Measurements from ENCODE around the gene CRTC1. TPM values are rescaled to one million over a fixed set of nuclear protein-coding genes. Genes with fewer than 3 reads are reported as not detected.

The CRTC1 gene
- total and polyA plus RNA-seq, 2 of the 13 experiments (the other 11 are each of a cell fraction or from before 2014, with no cell fraction given): 2.0 to 2.7 TPM

- ATAC-seq (no peak), FAIRE-seq (no peak), DNase-seq (ENCODE audit: low spot score) (no peak)
- Histone ChIP-seq H4K20me1 (ENCODE audit: insufficient read depth, low read length) (no peaks in the 10 kb centered on the region), H3K4me2 (ENCODE audit: low read depth, low read length) (no peak overlapping the region), H3K79me2 (ENCODE audit: insufficient read depth, low read length) (no peaks in the 10 kb centered on the region), H2AFZ (ENCODE audit: low read length) (no peak overlapping the region), H3K9ac (ENCODE audit: insufficient read depth, low read depth, low read length) (no peak overlapping the region), H3K27me3 (ENCODE audit: control insufficient read depth in 1 of 2, insufficient read depth in 2 of 2, low read length in 2 of 2) (0 out of 5 replicates have a peak, but pooled peaks cover 0 to 8% of the 10 kb centered on the region in 2 experiments), H3K27ac (ENCODE audit: extremely low read length, insufficient read depth, low read length) (no peak overlapping the region), H3K4me1 (ENCODE audit: insufficient read depth, low read length) (peaks cover 13% of the 10 kb centered on the region), H3K9me3 (ENCODE audit: low read length) (no peaks in the 10 kb centered on the region), H3K36me3 (replicated peaks in 1 of 2; ENCODE audit: control insufficient read depth in 1 of 2, insufficient read depth in 2 of 2, low read length in 2 of 2) (no peaks in the 10 kb centered on the region), H3K4me3 (replicated peaks in 1 of 3; ENCODE audit: insufficient read depth in 1 of 3, low read depth in 2 of 3, low read length in 3 of 3) (no peak overlapping the region)
- 94% methylated on average over 10 of the region's 33 CpGs for WGBS (ENCODE audit: low lambda C conversion rate)
- peak; percentile 44 for TF ChIP-seq AGO2 (optimal IDR thresholded peaks at IDR 0.05; ENCODE audit: low read depth, low read length)
- TF ChIP-seq AGO1 (IDR thresholded peaks at IDR 0.05; ENCODE audit: low read depth, low read length, poor library complexity, severe bottlenecking): peak; percentile 8
- no peak for TF ChIP-seq TP53 (CRISPR knock-in tag; conservative IDR thresholded peaks at IDR 0.05)
- no TSS peak for BruUV-seq (replicated peaks)
- in situ Hi-C loops (cut with HindIII; ENCODE audit: extremely low pct_ligation_motif_present, low pct_unique_long_range_greater_than_20kb) (no loop called here), intact Hi-C loops (cut with micrococcal nuclease; ENCODE audit: unreplicated experiment) (no loop called here)
- ChIA-PET POLR2A (no interaction called here), CTCF (ENCODE audit: low intra/inter-chr PET ratio, low total read pairs) (no interaction called here)
Measured at GRCh38 chr19:18775586-18776287, 92.3 kb downstream of the CRTC1 start.

- H4K20me1 ChIP-seq (ENCODE audit: insufficient read depth, low read length): no peaks in the 10 kb centered on the region
- peaks cover 18% of the 10 kb centered on the region for H3K4me1 ChIP-seq (ENCODE audit: insufficient read depth, low read length)
- H3K27me3 ChIP-seq (ENCODE audit: control insufficient read depth in 1 of 2, insufficient read depth in 2 of 2, low read length in 2 of 2): 0 out of 5 replicates have a peak, but pooled peaks cover 0 to 8% of the 10 kb centered on the region in 2 experiments
- H3K4me3 ChIP-seq (replicated peaks in 1 of 3; ENCODE audit: insufficient read depth in 1 of 3, low read depth in 2 of 3, low read length in 3 of 3): no peak overlapping the region
- CTCF ChIA-PET (ENCODE audit: low intra/inter-chr PET ratio, low total read pairs): no interaction called here
- no peaks in the 10 kb centered on the region for H3K9me3 ChIP-seq (ENCODE audit: low read length)
- H3K27ac ChIP-seq (ENCODE audit: extremely low read length, insufficient read depth, low read length): no peak overlapping the region
- intact Hi-C loops (cut with micrococcal nuclease; ENCODE audit: unreplicated experiment) (no loop called here), in situ Hi-C loops (cut with HindIII; ENCODE audit: extremely low pct_ligation_motif_present, low pct_unique_long_range_greater_than_20kb) (no loop called here)
- H3K9ac ChIP-seq (ENCODE audit: insufficient read depth, low read depth, low read length): no peak overlapping the region
- H3K79me2 ChIP-seq (ENCODE audit: insufficient read depth, low read length): no peaks in the 10 kb centered on the region
- FAIRE-seq (no peak), DNase-seq (ENCODE audit: low spot score) (no peak), ATAC-seq (peak; percentile 3; the same call in 1 of the 3 replicates)
- no peaks in the 10 kb centered on the region for H3K36me3 ChIP-seq (replicated peaks in 1 of 2; ENCODE audit: control insufficient read depth in 1 of 2, insufficient read depth in 2 of 2, low read length in 2 of 2)
- no peak overlapping the region for H2AFZ ChIP-seq (ENCODE audit: low read length)
- POLR2A ChIA-PET: no interaction called here
- BruUV-seq (replicated peaks): no TSS peak
- 59% methylated on average over 5 of the region's 8 CpGs for WGBS (ENCODE audit: low lambda C conversion rate)
- H3K4me2 ChIP-seq (ENCODE audit: low read depth, low read length): no peak overlapping the region
- TF ChIP-seq BRD4 (CRISPR knock-in tag; IDR thresholded peaks at IDR 0.05): no peak
- no peak for TF ChIP-seq SATB2 (CRISPR knock-in tag; IDR thresholded peaks at IDR 0.05)
- TF ChIP-seq SMC3 (IDR thresholded peaks at IDR 0.05; ENCODE audit: low read length): 0 out of 2 replicates have a peak, but pooled peaks have one; percentile 2
- no peak for TF ChIP-seq ZEB1 (IDR thresholded peaks at IDR 0.05; ENCODE audit: insufficient replicate concordance, low read depth)
- TF ChIP-seq ZNF558 (CRISPR knock-in tag; IDR thresholded peaks at IDR 0.05; ENCODE audit: borderline replicate concordance): no peak
- no peak for TF ChIP-seq FOSL1 (CRISPR knock-in tag; IDR thresholded peaks at IDR 0.05; ENCODE audit: borderline replicate concordance)
- no peak for TF ChIP-seq ZNF350 (CRISPR knock-in tag; IDR thresholded peaks at IDR 0.05; ENCODE audit: borderline replicate concordance, low read depth)
- TF ChIP-seq ZNF780A (CRISPR knock-in tag; IDR thresholded peaks at IDR 0.05): no peak
- 0 out of 2 replicates have a peak, but pooled peaks have one; percentile 35 for TF ChIP-seq ZNF280B (CRISPR knock-in tag; IDR thresholded peaks at IDR 0.05; ENCODE audit: borderline replicate concordance)
- TF ChIP-seq STAG1 (CRISPR knock-in tag; IDR thresholded peaks at IDR 0.05): peak; percentile 35; the same call in 1 of the 2 replicates
- TF ChIP-seq ZFP41 (CRISPR knock-in tag; IDR thresholded peaks at IDR 0.05; ENCODE audit: borderline replicate concordance): no peak
- no peak for TF ChIP-seq KDM3A (CRISPR knock-in tag; IDR thresholded peaks at IDR 0.05; ENCODE audit: low read depth)
- TF ChIP-seq ZNF879 (CRISPR knock-in tag; IDR thresholded peaks at IDR 0.05): no peak
Measured at GRCh38 chr19:18776288-18776594, 92.8 kb downstream of the CRTC1 start.

All from HepG2 (cell line).